ENCODE data around the gene DDB1.

Gene DDB1

GRCh38 chr11:61332797-61333549 is at the start of gene DDB1, which contains the start of gene TKFC:
TSS of gene DDB1 (minus strand) at chr11:61333105. CDS start at chr11:61332968, 137 bp downstream.
TSS of gene TKFC (plus strand) at chr11:61333228. CDS start at chr11:61334729, 1,501 bp downstream.
- DNase-seq: peak; percentile 92 to 96 (median 94)

- DNase-seq: no peak
Measured at GRCh38 chr11:61380884-61381283, 48.0 kb upstream of the DDB1 start.

GRCh38 chr11:61378713-61379313 is 45.9 kb upstream of the DDB1 start:
- no peak for DNase-seq

GRCh38 chr11:61377461-61378160 is 44.7 kb upstream of the DDB1 start:
- no peak for DNase-seq

GRCh38 chr11:61375761-61376108 is 42.8 kb upstream of the DDB1 start:
- no peak for DNase-seq

- DNase-seq: no peak
Measured at GRCh38 chr11:61372659-61373420, 39.9 kb upstream of the DDB1 start.

GRCh38 chr11:61370349-61371005 is 37.6 kb upstream of the DDB1 start:
- DNase-seq: no peak

GRCh38 chr11:61369372-61370348 is 36.8 kb upstream of the DDB1 start:
- no peak for DNase-seq

- no peak for DNase-seq
Measured at GRCh38 chr11:61368646-61369045, 35.7 kb upstream of the DDB1 start.

GRCh38 chr11:61367406-61367805 is 34.5 kb upstream of the DDB1 start:
- no peak for DNase-seq

- DNase-seq: no peak
Measured at GRCh38 chr11:61364012-61364675, 31.2 kb upstream of the DDB1 start.

- DNase-seq: peak in 5 of 6 experiments; percentile 11 to 81 (median 60)
Measured at GRCh38 chr11:61362542-61362875, 29.6 kb upstream of the DDB1 start.

- DNase-seq: peak; percentile 69 to 88 (median 81)
Measured at GRCh38 chr11:61361741-61362541, 29.0 kb upstream of the DDB1 start, which contains the start of the genes CYB561A3 and TMEM138. TSS of gene CYB561A3 (minus strand) at chr11:61361882. CDS start at chr11:61356713, 5,169 bp downstream. TSS of gene TMEM138 (plus strand) at chr11:61362374. CDS start at chr11:61364391, 2,017 bp downstream.

GRCh38 chr11:61361237-61361740 is 28.4 kb upstream of the DDB1 start:
- no peak for DNase-seq

- DNase-seq: no peak
Measured at GRCh38 chr11:61359516-61359915, 26.6 kb upstream of the DDB1 start.

GRCh38 chr11:61358566-61358965 is 25.7 kb upstream of the DDB1 start:
- no peak for DNase-seq

GRCh38 chr11:61357894-61358239 is 25.0 kb upstream of the DDB1 start:
- no peak for DNase-seq

GRCh38 chr11:61357233-61357893 is 24.5 kb upstream of the DDB1 start:
- no peak for DNase-seq

GRCh38 chr11:61356706-61357105 is 23.8 kb upstream of the DDB1 start:
- no peak for DNase-seq
